ENCODE measurements around the gene JAG1. TPM values are rescaled to one million over a fixed set of nuclear protein-coding genes. Genes with fewer than 3 reads are reported as not detected.
"Not testable (repeated sequence)": the region's sequence is repeated elsewhere in the genome, so short reads cannot be mapped to it uniquely, and the experiment has no call there.

The JAG1 gene
- total RNA-seq, 1 donor from 2014 or later: 20.0 TPM

DNA sequence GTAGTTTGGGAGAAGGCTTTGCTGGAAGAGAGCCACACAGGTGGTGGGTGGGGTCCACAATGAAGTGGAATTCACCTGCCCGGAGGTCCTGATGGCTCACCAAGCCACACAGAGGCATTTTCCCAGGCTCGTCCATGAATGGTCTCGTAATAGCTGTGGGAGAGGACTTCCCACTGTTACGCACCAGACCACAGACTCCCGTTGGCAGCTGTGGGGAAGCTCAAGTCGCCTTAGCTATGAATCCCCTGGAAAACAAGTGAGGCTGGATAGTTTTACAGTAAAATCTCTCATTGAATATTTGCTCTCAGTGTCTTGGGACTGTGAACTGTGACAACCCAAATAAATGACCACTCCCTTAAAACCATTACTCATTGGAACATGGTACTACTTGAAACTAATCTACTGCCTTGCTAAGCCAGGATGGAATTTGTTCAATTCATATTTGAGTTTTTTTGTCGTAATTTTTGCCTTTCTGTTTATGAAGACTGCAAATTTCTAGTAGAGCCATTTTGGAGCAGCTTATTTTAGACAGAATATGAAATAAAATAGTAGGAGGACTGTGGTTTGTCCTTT is 79.4 kb downstream of the JAG1 start:
- FAIRE-seq (no peak), DNase-seq (ENCODE audit: low spot score in 2 of 2) (no peak)

GRCh38 chr20:10591946-10592521 is 81.8 kb downstream of the JAG1 start:
- no peak for FAIRE-seq
- DNase-seq (ENCODE audit: low spot score in 2 of 2): no peak

DNA sequence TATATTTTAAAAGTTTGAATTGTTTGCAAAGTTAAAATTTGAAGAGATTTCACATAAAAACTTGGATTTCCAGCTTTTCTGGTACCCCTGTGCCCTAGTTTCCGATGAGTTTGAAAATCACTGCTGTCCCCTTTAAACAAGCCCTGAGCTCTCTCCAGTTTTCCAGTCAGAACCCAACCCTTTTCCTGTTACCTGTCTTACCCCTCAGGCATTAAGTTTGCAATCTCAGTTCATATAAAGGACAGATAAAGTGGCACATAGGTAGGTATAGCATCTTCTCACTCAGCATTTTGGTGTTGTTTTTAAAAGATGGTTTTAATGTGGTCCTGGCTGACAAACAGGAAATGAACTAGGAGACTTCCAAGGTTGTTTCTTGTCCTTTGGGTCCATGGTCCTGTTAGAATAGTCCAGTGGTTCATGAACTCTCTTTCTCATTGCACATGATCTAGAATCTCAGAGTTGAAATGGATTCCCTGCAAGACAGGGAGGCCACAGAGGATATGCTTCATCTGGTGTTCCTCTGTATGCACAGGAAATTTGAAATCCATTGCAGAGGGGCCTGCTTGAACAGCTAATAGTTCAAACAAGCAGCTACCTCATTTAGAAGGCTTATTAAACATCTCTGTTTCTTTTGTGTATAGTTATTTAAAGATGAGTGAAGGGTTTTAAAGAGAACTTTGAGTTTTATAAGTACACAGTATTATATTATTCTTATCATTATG is 82.7 kb downstream of the JAG1 start:
- FAIRE-seq (no peak), DNase-seq (ENCODE audit: low spot score in 2 of 2) (no peak)

GRCh38 chr20:10590446-10590845 is 83.4 kb downstream of the JAG1 start:
- FAIRE-seq; DNase-seq (ENCODE audit: low spot score in 2 of 2): not testable (repeated sequence)

Small RNAs within 50 kb of the gene (small RNA-seq; reads per million reads assigned to genes)
- not detected for gene MIR6870

Other genes starting within 250 kb of the JAG1 start
- 12.6 TPM for gene MKKS, start 239.8 kb downstream of the JAG1 start, total RNA-seq
- 8.2 TPM for gene SLX4IP, start 238.7 kb downstream of the JAG1 start, total RNA-seq

Data from frontal cortex (tissue), 4 donors.